Endothelial cell of umbilical vein (primary cell): Measurements from ENCODE around the gene C6orf132. TPM values are rescaled to one million over a fixed set of nuclear protein-coding genes. Genes with fewer than 3 reads are reported as not detected.

Source experiments
- BruUV-seq: library from RNA; stranded (reverse); fragments of 400-500 nt; replicated peaks from 2 replicates; lab custom pipeline; 2021; lab: Mats Ljungman, UMichigan
- CTCF ChIA-PET: fragments of 300-600, 350-600 bp; sonication (Branson Sonifier 250); formaldehyde crosslinking; loops from one replicate; lab custom pipeline; 2021; ENCODE audit warnings: antibody characterized with exemption, inconsistent platforms; lab: Charles Lee
- POLR2A ChIA-PET: fragments of 300-600, 350-600 bp; sonication (Branson Sonifier 250); formaldehyde crosslinking; loops from one replicate; lab custom pipeline; 2021; ENCODE audit warnings: antibody characterized with exemption, inconsistent platforms; lab: Charles Lee
- DNase-seq: peaks from one replicate; pipeline ENCODE4 v3.0.0-alpha.2; 2011; ENCODE audit warnings: low read depth, low spot score
- FAIRE-seq: peaks from 2 replicates; lab custom pipeline; 2011; peaks lifted over from hg19 to GRCh38; lab: Jason Lieb, UNC
- H2AFZ ChIP-seq: 2 replicates; pipeline ENCODE4 v1.6.0; 2012; ENCODE audit warnings: low read depth, low read length, control low read depth, inconsistent platforms
- H3K27ac ChIP-seq: 2 replicates; pipeline ENCODE4 v1.5.1; 2011; ENCODE audit warnings: low read depth, mild to moderate bottlenecking, control low read depth, low read length, moderate library complexity; ENCODE audit not compliant: insufficient read depth
- H3K27me3 ChIP-seq, 2 experiments: 2 replicates each; pipeline versions ENCODE4 v1.6.0 to v1.6.1; 2011; ENCODE audit warnings: low read length in 2 of 2, mixed read lengths in 1 of 2; ENCODE audit not compliant: control insufficient read depth in 2 of 2, insufficient read depth in 2 of 2
- H3K36me3 ChIP-seq, 2 experiments: 2 replicates in 1 of 2; 3 replicates in 1 of 2; pipeline ENCODE4 v1.5.1; 2011; ENCODE audit warnings: low read length in 2 of 2, mild to moderate bottlenecking in 1 of 2, moderate library complexity in 1 of 2; ENCODE audit not compliant: control insufficient read depth in 2 of 2, insufficient read depth in 2 of 2; ENCODE audit errors: extremely low read depth in 1 of 2
- H3K4me1 ChIP-seq: 3 replicates; pipeline ENCODE4 v1.5.1; 2011; ENCODE audit warnings: mild to moderate bottlenecking, low read length; ENCODE audit not compliant: control insufficient read depth, insufficient read depth; ENCODE audit errors: extremely low read depth
- H3K4me2 ChIP-seq: 2 replicates; pipeline ENCODE4 v1.6.1; 2011; ENCODE audit warnings: low read length, control low read depth, mixed read lengths; ENCODE audit not compliant: insufficient read depth
- H3K4me3 ChIP-seq, 3 experiments: fragments of 200-600 bp in 1 of 3; sonication (generic), shearing (Covaris generic) in 1 of 3; replicated peaks in 1 of 3; 2 replicates each; pipeline ENCODE4 v1.5.1; 2011 to 2016; ENCODE audit warnings: control low read depth in 3 of 3, low read length in 3 of 3, mild to moderate bottlenecking in 2 of 3, inconsistent platforms in 1 of 3, low read depth in 1 of 3, moderate library complexity in 1 of 3; ENCODE audit not compliant: insufficient read depth in 1 of 3
- H3K79me2 ChIP-seq: 2 replicates; pipeline ENCODE4 v1.6.0; 2012; ENCODE audit warnings: low read length, inconsistent platforms; ENCODE audit not compliant: control insufficient read depth, insufficient read depth
- H3K9ac ChIP-seq: replicated peaks from 2 replicates; pipeline ENCODE3; 2011; ENCODE audit warnings: low read length, control low read depth; ENCODE audit not compliant: insufficient read depth; ENCODE audit errors: extremely low read depth
- H3K9me1 ChIP-seq: replicated peaks from 3 replicates; pipeline ENCODE4 v1.6.0; 2011; ENCODE audit warnings: mild to moderate bottlenecking, low read length; ENCODE audit not compliant: control insufficient read depth, insufficient read depth; ENCODE audit errors: extremely low read depth
- H3K9me3 ChIP-seq: replicated peaks from 2 replicates; pipeline ENCODE4 v1.5.1; 2012; ENCODE audit warnings: low read length, inconsistent platforms; ENCODE audit not compliant: control insufficient read depth, insufficient read depth
- H4K20me1 ChIP-seq: replicated peaks from 2 replicates; pipeline ENCODE3; 2011; ENCODE audit warnings: mild to moderate bottlenecking, low read length; ENCODE audit not compliant: control insufficient read depth, insufficient read depth; ENCODE audit errors: extremely low read depth
- CTCF ChIP-seq, 2 donors: IDR thresholded peaks; 1 replicate in 1 of 2; 2 replicates in 1 of 2; pipeline ENCODE4 v1.5.1; 2011; ENCODE audit warnings: low read length in 2 of 2, mild to moderate bottlenecking in 2 of 2, moderate library complexity in 2 of 2, control low read depth in 1 of 2, inconsistent platforms in 1 of 2, low read depth in 1 of 2; ENCODE audit not compliant: insufficient read depth in 1 of 2; ENCODE audit errors: extremely low read depth in 1 of 2
- EZH2 ChIP-seq: IDR thresholded peaks from 2 replicates; pipeline ENCODE4 v1.6.1; 2012; ENCODE audit warnings: borderline replicate concordance, low read depth, mild to moderate bottlenecking, moderate library complexity, low read length, inconsistent platforms; ENCODE audit not compliant: severe bottlenecking
- FOS ChIP-seq: IDR thresholded peaks from 2 replicates; pipeline ENCODE4 v1.6.1; 2011; ENCODE audit warnings: mild to moderate bottlenecking, low read length, moderate library complexity, borderline replicate concordance; ENCODE audit not compliant: insufficient read depth
- GATA2 ChIP-seq: IDR thresholded peaks from 2 replicates; pipeline ENCODE4 v1.7.0; 2011; ENCODE audit warnings: low read depth, mild to moderate bottlenecking, moderate library complexity, mixed read lengths, low read length; ENCODE audit not compliant: insufficient read length, insufficient read depth
- JUN ChIP-seq: IDR thresholded peaks from 2 replicates; pipeline ENCODE4 v1.6.1; 2011; ENCODE audit warnings: borderline replicate concordance, low read depth; ENCODE audit not compliant: insufficient read length, insufficient read depth
- MAX ChIP-seq: IDR thresholded peaks from 2 replicates; pipeline ENCODE4 v1.6.1; 2011; ENCODE audit not compliant: insufficient read depth, insufficient read length
- MYC ChIP-seq: IDR thresholded peaks from one replicate; pipeline ENCODE4 v1.6.1; 2011; ENCODE audit warnings: mild to moderate bottlenecking, low read depth, low read length
- POLR2A ChIP-seq: IDR thresholded peaks from 2 replicates; pipeline ENCODE4 v1.6.1; 2012; ENCODE audit warnings: low read depth, mild to moderate bottlenecking, control low read depth, low read length
- POLR2AphosphoS5 ChIP-seq: IDR thresholded peaks from 2 replicates; pipeline ENCODE4 v1.6.1; 2012; ENCODE audit warnings: low read depth, mild to moderate bottlenecking, control low read depth, low read length, moderate library complexity; ENCODE audit not compliant: insufficient read depth
- dilution Hi-C: fragments of 300-500 bp; cut with MboI; formaldehyde crosslinking; loops from one replicate; pipeline ENCODE4 v1.15.0; 2019; ENCODE audit warnings: low sequenced_read_pairs; ENCODE audit not compliant: extremely low pct_ligation_motif_present
- intact Hi-C: fragments of 100-400 bp; cut with micrococcal nuclease; formaldehyde crosslinking; loops from one replicate; pipeline ENCODE4 v1.10.0; 2022
- polyA plus RNA-seq, 4 experiments: library from polyadenylated mRNA; depleted of rRNA in 3 of 4; stranded (reverse) in 3 of 4; unstranded in 1 of 4; fragments of >200 nt; gene quantifications; 2 replicates each; pipeline versions ENCODE4 v1.2.1 to v1.2.3, GENCODE V29; 2011 to 2012; ENCODE audit warnings: missing spikeins in 1 of 4
- total RNA-seq: library from RNA; stranded (reverse); gene quantifications from 2 replicates; pipeline ENCODE4 v1.2.3, GENCODE V29; 2021

C6orf132 gene
- total and polyA plus RNA-seq, 2 donors (not counting 3 experiments of a cell fraction or from before 2014, with no cell fraction given) = 0.15 to 0.71 TPM

- no peaks in the 10 kb centered on the region for H4K20me1 ChIP-seq
- POLR2A ChIA-PET = no interaction called here
- no peak overlapping the region for H3K4me3 ChIP-seq
- CTCF ChIA-PET = interaction anchor here (0.6 to 5.9 kb wide), 8 partner anchors 10 to 128 kb away, joined by 3 to 35 read pairs (median 7); no protein-coding TSS in a partner anchor
- peaks cover 5% of the 10 kb centered on the region for H3K4me1 ChIP-seq
- BruUV-seq = no TSS peak
- H3K4me2 ChIP-seq = peak overlapping the region; percentile 31
- H3K79me2 ChIP-seq = no peaks in the 10 kb centered on the region
- peak overlapping the region; percentile 61 for H2AFZ ChIP-seq
- TF ChIP-seq FOS (no peak), POLR2AphosphoS5 (no peak), MYC (no peak), POLR2A (no peak), JUN (no peak), EZH2 (no peak), MAX (peak; percentile 82), GATA2 (no peak), CTCF (IDR thresholded peaks at IDR 0.05; ENCODE audit: extremely low read depth in 1 of 2, insufficient read depth in 1 of 2, low read depth in 1 of 2, low read length in 2 of 2) (peak; percentile 31 to 51)
- peak; percentile 72 for FAIRE-seq
- H3K27ac ChIP-seq = no peak overlapping the region
- DNase-seq = peak; percentile 73
- no peaks in the 10 kb centered on the region for H3K9me1 ChIP-seq
- intact Hi-C loops (no loop called here), dilution Hi-C loops (no loop called here)
- no peaks in the 10 kb centered on the region for H3K9me3 ChIP-seq
- no peaks in the 10 kb centered on the region for H3K27me3 ChIP-seq
- peaks cover 0 to 2% of the 10 kb centered on the region in 2 experiments for H3K36me3 ChIP-seq
- no peak overlapping the region for H3K9ac ChIP-seq
These were observed 56.1 kb downstream of the C6orf132 start for GRCh38 chr6:42086046-42087035.
